Measurements from ENCODE around the gene CIT. TPM values are rescaled to one million over a fixed set of nuclear protein-coding genes. Genes with fewer than 3 reads are reported as not detected.

Gene CIT
- total and polyA plus RNA-seq, 9 of the 15 experiments (the other 6 are each of a cell fraction or from before 2014, with no cell fraction given), result 1.1 to 46.7 (median 21.3) TPM

GRCh38 chr12:119796292-119796691, 80.8 kb downstream of the CIT start (continued):
- TF ChIP-seq, protein P1, sequence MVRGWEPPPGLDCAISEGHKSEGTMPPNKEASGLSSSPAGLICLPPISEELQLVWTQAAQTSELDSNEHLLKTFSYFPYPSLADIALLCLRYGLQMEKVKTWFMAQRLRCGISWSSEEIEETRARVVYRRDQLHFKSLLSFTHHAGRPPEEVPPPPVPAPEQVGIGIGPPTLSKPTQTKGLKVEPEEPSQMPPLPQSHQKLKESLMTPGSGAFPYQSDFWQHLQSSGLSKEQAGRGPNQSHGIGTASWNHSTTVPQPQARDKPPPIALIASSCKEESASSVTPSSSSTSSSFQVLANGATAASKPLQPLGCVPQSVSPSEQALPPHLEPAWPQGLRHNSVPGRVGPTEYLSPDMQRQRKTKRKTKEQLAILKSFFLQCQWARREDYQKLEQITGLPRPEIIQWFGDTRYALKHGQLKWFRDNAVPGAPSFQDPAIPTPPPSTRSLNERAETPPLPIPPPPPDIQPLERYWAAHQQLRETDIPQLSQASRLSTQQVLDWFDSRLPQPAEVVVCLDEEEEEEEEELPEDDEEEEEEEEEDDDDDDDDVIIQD (CRISPR knock-in tag; IDR thresholded peaks at IDR 0.05), result no peak
- TF ChIP-seq LCOR (CRISPR knock-in tag; IDR thresholded peaks at IDR 0.05), result no peak
- TF ChIP-seq HDGF (IDR thresholded peaks at IDR 0.05), result no peak
- TF ChIP-seq RBFOX2 (IDR thresholded peaks at IDR 0.05; ENCODE audit: low read depth, low read length), result no peak
- peak; percentile 31; the same call in 1 of the 2 replicates for TF ChIP-seq NFE2 (IDR thresholded peaks at IDR 0.05; ENCODE audit: low read depth)

- Histone ChIP-seq H3K4me1 (replicated peaks in 1 of 2; ENCODE audit: control insufficient read depth in 2 of 2, insufficient read depth in 2 of 2, low read length in 2 of 2) (no peaks in the 10 kb centered on the region), H3K9me1 (ENCODE audit: control insufficient read depth, insufficient read depth, low read length) (no peaks in the 10 kb centered on the region), H3K9me3 (replicated peaks; ENCODE audit: control insufficient read depth, insufficient read depth, low read depth, low read length) (no peaks in the 10 kb centered on the region), H4K20me1 (replicated peaks; ENCODE audit: control insufficient read depth, insufficient read depth, low read length) (no peaks in the 10 kb centered on the region), H3K27me3 (ENCODE audit: control insufficient read depth in 2 of 2, insufficient read depth in 2 of 2, low read length in 2 of 2) (no peaks in the 10 kb centered on the region), H3K4me2 (ENCODE audit: insufficient read depth, low read length) (no peak overlapping the region), H3K4me3 (no peak overlapping the region), H3K27ac (ENCODE audit: extremely low read depth, low read depth, low read length) (no peak overlapping the region), H3K9ac (ENCODE audit: insufficient read depth in 1 of 2, low read depth in 2 of 2, low read length in 2 of 2) (no peak overlapping the region), H3K36me3 (ENCODE audit: control insufficient read depth, insufficient read depth, low read length) (peaks cover 26% of the 10 kb centered on the region), H2AFZ (ENCODE audit: low read depth, low read length) (no peak overlapping the region), H3K79me2 (ENCODE audit: control insufficient read depth, insufficient read depth, low read length) (no peaks in the 10 kb centered on the region)
- in situ Hi-C loops (cut with MboI) (no loop called here), intact Hi-C loops (cut with micrococcal nuclease) (no loop called here)
- CTCF ChIA-PET (ENCODE audit: low intra/inter-chr PET ratio), result no interaction called here
- no TSS peak for BruUV-seq (replicated peaks)
- FAIRE-seq (no peak), ATAC-seq (no peak), DNase-seq (ENCODE audit: extremely low read depth in 1 of 4, low spot score in 3 of 4) (no peak)
- TF ChIP-seq EGR1 (conservative IDR thresholded peaks at IDR 0.05) (0 out of 2 replicates have a peak, but pooled peaks have one; percentile 5), ZNF133 (CRISPR knock-in tag; IDR thresholded peaks at IDR 0.05) (no peak)
- whole genome bisulfite sequencing (ENCODE audit: insufficient coverage, low coverage, missing lambda C conversion rate), result 85% methylated on average over 9 of the region's 9 CpGs
- POLR2A ChIA-PET, result interaction anchor here (1.2 to 1.6 kb wide), 2 partner anchors 11 to 19 kb away, joined by 5 to 6 read pairs; no protein-coding TSS in a partner anchor
These were observed 85.7 kb downstream of the CIT start for GRCh38 chr12:119791453-119791852.

Data from K562 (cell line).